Right lobe of liver (tissue), 6 donors: ENCODE results near the gene PDE4B. TPM values are rescaled to one million over a fixed set of nuclear protein-coding genes. Genes with fewer than 3 reads are reported as not detected.

Experiments used
- ATAC-seq, 4 donors: fragments of 200-7000 bp; cut with Tn5 transposase; one replicate each; pipeline ENCODE4 v1.9.1; 2020; ENCODE audit warnings: mild to moderate bottlenecking in 4 of 4, moderate library complexity in 4 of 4
- DNase-seq, 3 donors: peaks; one replicate each; pipeline ENCODE4 v3.0.0-alpha.2; 2020
- H3K27ac ChIP-seq, 3 donors: fragments of 200-600 bp; one replicate each; pipeline ENCODE4 v1.8.0; 2022
- H3K27me3 ChIP-seq, 2 donors: fragments of 200-600 bp; one replicate each; pipeline ENCODE4 v1.8.0; 2022
- H3K36me3 ChIP-seq, 4 donors: fragments of 200-600 bp; sonication (generic) in 1 of 4; one replicate each; pipeline versions ENCODE4 v1.5.1 to v1.8.0; 2017 to 2022; ENCODE audit warnings: control low read depth in 1 of 4
- H3K4me1 ChIP-seq, 4 donors: fragments of 200-600 bp; sonication (generic) in 1 of 4; one replicate each; pipeline versions ENCODE4 v1.5.1 to v1.8.0; 2017 to 2022; ENCODE audit warnings: control low read depth in 1 of 4
- H3K4me3 ChIP-seq, 3 donors: fragments of 200-600 bp; one replicate each; pipeline ENCODE4 v1.8.0; 2022
- H3K9me3 ChIP-seq, 4 donors: fragments of 200-600 bp; sonication (generic) in 1 of 4; one replicate each; pipeline versions ENCODE4 v1.5.1 to v1.8.0; 2017 to 2022; ENCODE audit warnings: control low read depth in 1 of 4
- POLR2A ChIP-seq: fragments of 450-650 bp; IDR thresholded peaks from one replicate; pipeline ENCODE4 v1.6.1; 2017; ENCODE audit warnings: antibody characterized with exemption, mild to moderate bottlenecking
- WGBS: methylation state at CpG from one replicate; pipeline ENCODE4 v1.1.6; 2018; ENCODE audit warnings: low coverage, low lambda C conversion rate; ENCODE audit not compliant: insufficient coverage; ENCODE audit errors: missing lambda C conversion rate; 5-methylcytosine and 5-hydroxymethylcytosine counted together
- intact Hi-C, 2 donors: fragments of 100-400 bp; cut with DNase I; formaldehyde crosslinking; loops; one replicate each; pipeline versions ENCODE4 v1.11.2 to v1.14.1; 2022
- total RNA-seq, 6 experiments: library from RNA; depleted of rRNA in 2 of 6; stranded (reverse); fragments of >200 nt in 2 of 6; fragmentation: NEBNext Ultra II Directional in 3 of 6; extraction: Animal tissue kit (Norgen Biotek cat#: 25700) in 3 of 6; gene quantifications; one replicate each; pipeline versions ENCODE4 v1.1.0 to v1.2.4, GENCODE V29; 2016 to 2023
- TF ChIP-seq, protein P1 (sequence below), 4 donors: fragments of 200-600 bp in 3 of 4; fragments of 450-650 bp in 1 of 4; IDR thresholded peaks; one replicate each; pipeline versions ENCODE4 v1.5.1 to v1.8.0; 2016 to 2022; ENCODE audit warnings: antibody characterized with exemption in 4 of 4, mild to moderate bottlenecking in 2 of 4
- donor health status: DM: no; HTN: yes; CAD: no.
- donor health status: DM: no; HTN: no; CAD: no.
- donor health status: DM: no; HTN: no; CAD: no.
- donor health status: DM: no; HTN: yes; CAD: no.
- donor health status: DM: no; HTN: yes; CAD: no.

The PDE4B gene
- total RNA-seq, 6 experiments from 2014 or later: 1.4 to 6.4 (median 2.4) TPM

DNA sequence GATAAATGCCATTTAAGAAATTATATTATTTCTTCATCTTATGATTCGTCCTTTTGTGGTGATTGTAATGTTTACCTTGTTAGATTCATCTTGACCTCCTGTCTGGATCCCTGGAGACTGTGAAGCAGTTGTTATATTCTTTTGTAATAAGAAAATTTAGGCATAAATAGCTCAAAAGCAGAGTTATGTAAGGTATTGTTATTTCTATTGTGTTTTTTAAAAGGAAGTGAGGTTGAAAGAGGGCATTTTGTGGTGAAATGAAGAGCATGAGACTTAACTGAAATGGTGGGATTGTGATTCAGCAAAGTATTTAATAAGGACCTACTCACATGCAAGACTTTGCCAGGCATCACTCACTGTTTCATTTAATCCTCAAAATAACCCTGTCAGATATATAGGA is 104.0 kb downstream of the PDE4B start:
- Histone ChIP-seq H3K36me3 (no peaks in the 10 kb centered on the region), H3K4me3 (no peak overlapping the region), H3K4me1 (no peaks in the 10 kb centered on the region), H3K27ac (no peak overlapping the region), H3K9me3 (no peaks in the 10 kb centered on the region), H3K27me3 (no peaks in the 10 kb centered on the region)
- no peak for ATAC-seq
- intact Hi-C loops: no loop called here
- WGBS: 21% methylated on average over 1 of the region's 1 CpG
- no peak for DNase-seq
- TF ChIP-seq, protein P1, sequence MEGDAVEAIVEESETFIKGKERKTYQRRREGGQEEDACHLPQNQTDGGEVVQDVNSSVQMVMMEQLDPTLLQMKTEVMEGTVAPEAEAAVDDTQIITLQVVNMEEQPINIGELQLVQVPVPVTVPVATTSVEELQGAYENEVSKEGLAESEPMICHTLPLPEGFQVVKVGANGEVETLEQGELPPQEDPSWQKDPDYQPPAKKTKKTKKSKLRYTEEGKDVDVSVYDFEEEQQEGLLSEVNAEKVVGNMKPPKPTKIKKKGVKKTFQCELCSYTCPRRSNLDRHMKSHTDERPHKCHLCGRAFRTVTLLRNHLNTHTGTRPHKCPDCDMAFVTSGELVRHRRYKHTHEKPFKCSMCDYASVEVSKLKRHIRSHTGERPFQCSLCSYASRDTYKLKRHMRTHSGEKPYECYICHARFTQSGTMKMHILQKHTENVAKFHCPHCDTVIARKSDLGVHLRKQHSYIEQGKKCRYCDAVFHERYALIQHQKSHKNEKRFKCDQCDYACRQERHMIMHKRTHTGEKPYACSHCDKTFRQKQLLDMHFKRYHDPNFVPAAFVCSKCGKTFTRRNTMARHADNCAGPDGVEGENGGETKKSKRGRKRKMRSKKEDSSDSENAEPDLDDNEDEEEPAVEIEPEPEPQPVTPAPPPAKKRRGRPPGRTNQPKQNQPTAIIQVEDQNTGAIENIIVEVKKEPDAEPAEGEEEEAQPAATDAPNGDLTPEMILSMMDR (IDR thresholded peaks at IDR 0.05): no peak

DNA sequence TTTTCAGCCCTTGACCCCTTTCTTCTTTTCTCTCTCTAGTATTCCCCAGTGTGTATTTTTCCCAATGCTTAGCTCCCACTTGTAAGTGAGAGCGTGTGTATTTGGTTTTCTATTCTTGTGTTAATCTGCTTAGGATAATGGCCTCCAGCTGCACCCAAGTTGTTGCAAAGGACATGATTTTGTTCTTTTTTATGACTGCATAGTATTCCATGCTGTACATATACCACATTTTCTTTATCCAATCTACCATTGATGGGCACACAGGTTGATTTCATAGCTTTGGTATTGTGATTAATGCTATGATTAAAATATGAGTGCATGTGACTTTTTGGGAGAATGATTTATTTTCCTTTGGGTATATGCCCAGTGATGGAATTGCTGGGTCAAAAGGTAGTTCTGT is 104.8 kb downstream of the PDE4B start:
- DNase-seq (no peak), ATAC-seq (no peak)
- no peaks in the 10 kb centered on the region for H3K36me3 ChIP-seq
- intact Hi-C loops: no loop called here
- H3K27me3 ChIP-seq: no peaks in the 10 kb centered on the region
- H3K27ac ChIP-seq: no peak overlapping the region
- TF ChIP-seq POLR2A: no peak
- TF ChIP-seq, protein P1 (IDR thresholded peaks at IDR 0.05): no peak
- no peaks in the 10 kb centered on the region for H3K9me3 ChIP-seq
- WGBS: 33% methylated on average over 1 of the region's 1 CpG
- H3K4me1 ChIP-seq: no peaks in the 10 kb centered on the region
- H3K4me3 ChIP-seq: no peak overlapping the region

DNA sequence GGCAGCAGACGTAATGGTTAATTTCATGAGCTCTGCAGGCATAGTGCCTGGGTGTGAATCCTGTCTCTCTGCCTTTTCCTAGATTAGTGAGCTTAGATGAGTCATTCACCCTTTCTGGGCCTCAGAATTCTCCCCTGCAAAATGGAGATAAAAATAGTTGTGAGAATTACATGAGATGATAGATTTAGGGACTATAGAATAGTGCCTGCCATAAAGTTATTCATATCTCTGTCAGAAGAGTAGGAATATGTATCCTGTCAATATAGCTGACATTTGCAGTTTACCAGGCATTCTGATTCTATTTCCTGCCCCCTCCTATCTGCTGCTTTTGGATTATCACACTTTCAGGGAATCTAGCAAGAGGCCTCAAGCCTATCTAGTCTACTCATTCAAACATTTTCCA is 112.0 kb downstream of the PDE4B start:
- 39% methylated on average over 1 of the region's 1 CpG for WGBS
- intact Hi-C loops: no loop called here

DNA sequence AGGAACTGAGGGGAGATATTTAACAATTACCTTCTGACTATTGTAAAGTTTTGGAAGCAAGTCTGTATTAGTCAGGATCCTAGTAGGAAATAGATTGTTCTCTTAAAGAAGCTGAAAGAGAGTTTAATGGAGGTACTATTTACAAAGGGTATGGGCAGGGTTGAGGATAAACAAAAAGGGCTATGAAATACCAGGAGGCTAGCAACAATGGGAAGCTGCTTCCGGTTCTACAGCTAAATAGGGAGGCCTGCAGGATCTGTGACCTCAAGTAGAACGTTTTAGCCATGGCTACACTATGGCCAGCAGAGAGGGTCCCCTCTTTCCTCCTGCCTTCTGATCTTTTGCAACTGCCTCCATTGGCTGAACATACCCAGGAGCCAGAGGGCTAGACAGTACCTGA is 117.7 kb downstream of the PDE4B start:
- DNase-seq (no peak), ATAC-seq (no peak)
- TF ChIP-seq POLR2A: no peak
- TF ChIP-seq, protein P1 (IDR thresholded peaks at IDR 0.05): no peak
- Histone ChIP-seq H3K27ac (no peak overlapping the region), H3K36me3 (no peaks in the 10 kb centered on the region), H3K9me3 (no peaks in the 10 kb centered on the region), H3K4me1 (no peaks in the 10 kb centered on the region), H3K27me3 (no peaks in the 10 kb centered on the region), H3K4me3 (no peak overlapping the region)
- intact Hi-C loops: no loop called here
- WGBS: 39% methylated on average over 2 of the region's 2 CpGs

More for the DNA sequence above, 112.0 kb downstream of the PDE4B start:
- Histone ChIP-seq H3K4me3 (no peak overlapping the region), H3K4me1 (no peaks in the 10 kb centered on the region), H3K27me3 (no peaks in the 10 kb centered on the region), H3K36me3 (no peaks in the 10 kb centered on the region), H3K27ac (no peak overlapping the region), H3K9me3 (no peaks in the 10 kb centered on the region)
- ATAC-seq: no peak
- no peak for DNase-seq
- no peak for TF ChIP-seq POLR2A
- TF ChIP-seq, protein P1 (IDR thresholded peaks at IDR 0.05): no peak

DNA sequence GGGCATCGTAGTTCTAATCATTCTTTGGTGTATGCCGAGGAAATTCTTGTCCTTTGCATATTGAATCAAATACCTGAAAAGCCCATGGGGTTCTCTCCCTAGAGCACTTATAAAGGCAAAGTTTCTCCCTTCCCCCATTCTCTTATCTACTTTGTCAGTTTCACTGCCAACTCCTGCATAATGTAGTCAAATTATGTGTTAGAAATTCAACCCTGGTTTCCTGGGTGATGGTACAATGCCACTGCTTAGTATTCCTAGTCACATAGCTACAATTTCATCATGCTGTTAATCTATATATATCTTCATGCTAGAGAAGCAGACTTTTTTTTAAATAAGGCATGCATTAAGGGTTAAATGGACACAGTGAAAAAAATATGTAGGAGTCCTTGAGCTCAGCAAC is 119.0 kb downstream of the PDE4B start:
- no peaks in the 10 kb centered on the region for H3K27me3 ChIP-seq
- no peaks in the 10 kb centered on the region for H3K36me3 ChIP-seq
- H3K9me3 ChIP-seq: no peaks in the 10 kb centered on the region
- no peak overlapping the region for H3K4me3 ChIP-seq
- H3K27ac ChIP-seq: no peak overlapping the region
- intact Hi-C loops: no loop called here
- ATAC-seq: no peak
- 39% methylated on average over 2 of the region's 2 CpGs for WGBS
- H3K4me1 ChIP-seq: no peaks in the 10 kb centered on the region
- DNase-seq: no peak
- no peak for TF ChIP-seq POLR2A
- TF ChIP-seq, protein P1 (IDR thresholded peaks at IDR 0.05): no peak
